HPDE6-E6E7 (cell line): ENCODE measurements around the gene DIPK1B.
"Not testable (repeated sequence)": the region's sequence is repeated elsewhere in the genome, so short reads cannot be mapped to it uniquely, and the experiment has no call there.

Source experiments
- DNase-seq: peaks from one replicate; pipeline ENCODE4 v3.0.0; 2011; ENCODE audit warnings: missing footprints; ENCODE audit errors: extremely low spot score

DIPK1B gene

GRCh38 chr9:136754059-136754572, 41.7 kb downstream of the DIPK1B start:
- DNase-seq, result no peak

DNA sequence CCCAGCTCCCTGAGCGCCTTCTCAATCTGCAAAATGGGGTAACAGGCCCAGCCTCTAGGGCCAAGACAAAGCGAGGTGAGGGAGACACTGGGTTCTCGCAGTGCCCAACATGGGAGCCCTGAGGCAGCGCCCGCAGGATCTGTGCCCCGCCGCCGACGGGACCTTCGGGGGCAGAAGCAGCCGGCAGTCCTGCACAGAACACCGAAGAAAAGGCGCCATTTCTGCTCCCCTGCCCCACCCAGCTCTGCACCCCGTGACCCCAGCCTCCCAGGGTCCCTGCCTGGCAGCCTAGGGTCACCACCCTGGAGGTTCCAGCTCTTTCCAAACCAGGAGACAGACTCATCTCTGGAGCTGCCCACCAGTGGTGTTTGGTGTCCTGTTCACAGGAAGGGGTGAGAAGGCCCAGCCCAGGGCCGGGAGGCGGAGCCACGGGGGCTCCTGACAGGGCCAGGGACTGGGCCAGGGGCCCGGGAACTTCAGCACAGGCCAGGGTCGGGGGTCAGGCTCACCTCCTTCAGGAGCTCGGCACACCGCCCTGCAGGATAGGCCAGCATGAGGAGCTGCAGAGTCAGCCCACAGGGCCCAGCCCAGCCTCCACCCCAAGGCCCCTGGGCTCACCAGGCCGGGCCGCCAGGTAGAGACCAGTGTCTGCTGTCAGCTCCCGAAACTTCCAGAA, 42.4 kb downstream of the DIPK1B start:
- DNase-seq, result no peak

DNA sequence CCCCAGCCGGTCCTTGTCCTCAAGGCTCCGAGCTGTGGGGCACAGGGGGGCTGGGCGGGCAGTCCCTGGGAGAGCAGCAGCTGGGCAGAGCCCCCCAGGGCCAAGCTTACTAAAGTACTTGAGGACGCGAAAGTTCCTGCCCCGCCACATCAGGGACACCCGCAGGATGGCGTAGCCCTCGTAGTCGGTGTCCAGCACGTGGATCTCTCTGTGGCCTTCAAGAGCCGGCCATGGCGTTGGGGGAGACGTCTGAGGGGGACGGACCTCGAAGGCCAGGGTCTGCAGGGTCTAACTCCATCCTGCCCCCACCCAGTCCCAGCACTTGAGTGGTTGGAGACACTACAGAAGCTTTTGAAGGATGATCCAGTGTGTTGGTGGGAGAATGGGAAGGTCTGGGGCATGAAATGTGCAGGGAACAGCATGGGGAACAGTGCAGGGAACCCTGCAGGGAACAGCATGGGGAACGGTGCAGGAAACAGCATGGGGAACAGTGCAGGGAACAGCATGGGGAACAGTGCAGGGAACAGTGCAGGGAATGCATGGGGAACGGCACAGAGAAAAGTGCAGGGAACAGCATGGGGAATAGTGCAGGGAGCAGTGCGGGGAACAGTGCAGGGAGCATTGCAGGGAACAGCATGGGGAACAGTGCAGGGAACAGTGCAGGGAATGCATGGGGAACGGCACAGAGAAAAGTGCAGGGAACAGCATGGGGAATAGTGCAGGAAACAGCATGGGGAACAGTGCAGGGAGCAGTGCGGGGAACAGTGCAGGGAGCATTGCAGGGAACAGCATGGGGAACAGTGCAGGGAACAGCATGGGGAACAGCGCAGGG, 43.1 kb downstream of the DIPK1B start:
- not testable (repeated sequence) for DNase-seq

DNA sequence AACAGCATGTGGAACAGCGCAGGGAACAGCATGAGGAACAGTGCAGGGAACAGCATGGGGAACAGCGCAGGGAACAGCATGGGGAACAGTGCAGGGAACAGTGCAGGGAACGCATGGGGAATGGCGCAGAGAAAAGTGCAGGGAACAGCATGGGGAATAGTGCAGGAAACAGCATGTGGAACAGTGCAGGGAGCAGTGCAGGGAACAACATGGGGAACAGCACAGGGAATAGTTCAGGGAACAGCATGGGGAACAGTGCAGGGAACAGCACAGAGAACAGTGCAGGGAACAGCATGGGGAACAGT, 43.7 kb downstream of the DIPK1B start:
- no peak for DNase-seq

GRCh38 chr9:136756836-136757235, 44.5 kb downstream of the DIPK1B start:
- no peak for DNase-seq

GRCh38 chr9:136757328-136757727, 45.0 kb downstream of the DIPK1B start:
- no peak for DNase-seq

DNA sequence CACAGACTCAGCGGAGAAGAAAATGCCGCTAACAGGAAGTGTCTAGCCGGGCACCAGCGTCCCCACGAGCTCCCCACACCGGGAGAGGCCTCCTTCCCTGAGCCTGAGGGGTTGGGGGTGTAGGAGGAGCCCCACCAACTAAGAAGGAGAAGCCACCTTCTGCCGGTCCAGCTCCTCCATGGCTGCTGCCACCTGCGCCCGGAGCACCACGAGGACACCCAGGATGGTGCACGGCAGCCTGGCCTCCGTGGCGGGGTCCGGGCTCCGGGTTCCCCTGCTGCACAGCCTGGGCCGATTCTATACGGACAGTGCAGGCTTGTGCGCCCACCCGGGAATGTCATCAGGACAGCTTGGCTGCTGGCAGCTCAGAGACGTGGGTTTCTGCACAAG, 45.4 kb downstream of the DIPK1B start:
- DNase-seq, result no peak

GRCh38 chr9:136759001-136759400, 46.6 kb downstream of the DIPK1B start:
- DNase-seq, result no peak

DNA sequence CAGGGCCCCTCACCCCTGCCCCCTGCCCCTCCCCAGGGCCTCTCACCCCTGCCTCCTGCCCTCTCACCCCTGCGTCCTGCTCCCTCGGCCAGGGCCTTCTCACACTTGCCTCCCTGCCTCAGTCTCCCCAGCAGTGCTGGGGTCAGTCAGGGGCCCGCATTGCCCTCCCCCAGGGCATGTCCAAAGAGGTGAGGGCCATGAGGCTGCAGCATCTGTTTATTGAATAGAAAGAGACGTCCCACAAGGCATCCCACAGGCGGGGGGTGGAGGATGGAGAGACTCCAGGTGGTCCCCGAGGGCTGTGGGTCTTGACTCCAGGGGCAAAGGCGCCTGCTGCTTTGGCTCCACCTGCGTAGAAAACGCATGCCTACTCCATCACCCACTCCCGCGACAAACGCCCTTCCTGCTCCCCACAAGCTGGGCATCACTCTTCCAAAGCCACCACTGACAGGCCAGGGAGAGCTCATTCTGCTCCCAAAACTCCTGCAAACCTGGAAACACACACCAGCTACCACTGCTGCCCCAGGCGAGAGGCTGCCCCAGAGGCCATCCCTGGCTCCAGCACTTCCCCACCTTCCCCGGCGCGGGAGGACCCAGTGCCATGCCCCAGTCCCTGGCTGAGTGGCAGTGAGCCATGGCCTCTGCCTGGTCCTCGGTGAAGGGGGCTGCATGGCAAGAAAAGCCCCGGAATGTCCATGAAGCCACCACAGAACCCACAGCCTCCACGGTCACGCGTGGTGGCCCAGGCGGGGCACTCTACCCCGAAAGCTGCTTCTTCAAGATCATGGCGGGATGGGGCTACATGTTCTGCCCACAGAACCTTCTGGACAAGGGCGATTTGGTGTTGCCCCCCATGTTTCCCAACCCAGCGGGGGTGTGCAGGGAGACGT, 47.3 kb downstream of the DIPK1B start:
- DNase-seq, result no peak

DNA sequence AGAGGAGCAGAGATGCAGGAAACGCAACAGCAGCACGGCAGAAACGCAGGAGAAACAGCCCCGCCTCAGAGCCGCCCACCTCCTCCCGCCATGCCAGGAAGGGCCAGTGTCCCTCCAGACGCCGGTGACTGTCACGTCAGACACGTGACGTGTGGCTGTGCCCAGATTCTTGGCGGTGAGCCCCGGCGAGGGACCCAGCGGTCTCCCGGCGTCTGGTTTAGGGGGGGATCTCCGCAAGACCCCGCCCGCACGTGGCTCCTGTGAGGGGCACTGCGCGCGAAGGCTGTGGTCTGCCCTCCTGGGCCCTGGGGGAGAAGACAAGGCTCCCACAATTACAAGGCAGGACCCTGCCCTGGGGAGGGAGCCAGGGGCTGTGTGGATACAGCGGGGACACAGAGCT, 48.1 kb downstream of the DIPK1B start:
- DNase-seq, result no peak

DNA sequence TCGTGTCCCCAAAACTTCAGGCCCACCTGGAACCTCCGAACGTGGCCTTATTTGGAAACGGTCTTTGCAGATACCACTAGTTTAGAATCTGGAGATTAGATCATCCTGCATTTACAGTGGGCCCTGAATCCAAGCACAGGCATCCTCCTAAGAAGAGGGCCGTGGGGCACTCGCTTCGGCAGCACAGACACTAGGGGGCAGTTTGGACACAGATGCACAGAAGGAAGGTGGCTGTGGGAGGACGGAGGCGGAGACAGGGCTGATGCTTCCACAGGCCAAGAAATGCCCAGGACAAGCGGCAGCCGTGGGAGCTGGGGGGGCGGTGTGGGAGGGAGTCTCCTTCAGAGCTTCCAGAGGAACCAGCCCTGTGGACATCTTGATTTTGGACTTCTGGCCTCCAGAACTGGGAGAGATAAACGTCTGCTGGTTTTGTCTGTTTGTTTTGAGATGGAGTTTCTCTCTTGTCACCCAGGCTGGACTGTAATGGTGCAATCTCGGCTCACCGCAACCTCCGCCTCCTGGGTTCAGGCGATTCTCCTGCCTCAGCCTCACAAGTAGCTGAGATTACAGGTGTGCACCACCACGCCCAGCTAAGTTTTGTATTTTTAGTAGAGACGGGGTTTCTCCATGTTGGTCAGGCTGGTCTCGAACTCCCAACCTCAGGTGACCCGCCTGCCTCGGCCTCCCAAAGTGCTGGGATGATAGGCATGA, 48.6 kb downstream of the DIPK1B start:
- not testable (repeated sequence) for DNase-seq

DNA sequence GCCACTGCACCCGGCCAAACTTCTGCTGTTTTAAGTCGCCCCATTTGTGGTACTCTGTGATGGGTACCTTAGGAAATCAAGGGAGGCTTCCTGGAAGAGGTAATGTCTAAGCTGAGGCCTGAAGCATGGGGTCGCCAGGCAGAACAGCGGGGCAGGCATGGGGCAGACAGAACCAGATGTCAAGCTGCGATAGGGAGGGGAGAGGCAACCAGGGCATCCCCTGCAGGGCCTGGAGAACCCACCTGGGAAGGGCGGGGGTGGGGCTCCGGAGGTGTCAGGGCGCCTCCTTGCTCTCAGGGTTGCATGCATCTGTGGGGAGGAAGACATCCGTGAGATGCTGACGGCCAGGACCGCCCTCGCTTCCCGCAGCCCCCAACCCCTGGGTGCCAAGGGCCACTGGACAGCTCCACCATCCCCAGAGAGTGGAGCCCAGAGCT, 49.2 kb downstream of the DIPK1B start:
- no peak for DNase-seq

GRCh38 chr9:136762221-136762691, 49.9 kb downstream of the DIPK1B start:
- DNase-seq, result no peak

DNA sequence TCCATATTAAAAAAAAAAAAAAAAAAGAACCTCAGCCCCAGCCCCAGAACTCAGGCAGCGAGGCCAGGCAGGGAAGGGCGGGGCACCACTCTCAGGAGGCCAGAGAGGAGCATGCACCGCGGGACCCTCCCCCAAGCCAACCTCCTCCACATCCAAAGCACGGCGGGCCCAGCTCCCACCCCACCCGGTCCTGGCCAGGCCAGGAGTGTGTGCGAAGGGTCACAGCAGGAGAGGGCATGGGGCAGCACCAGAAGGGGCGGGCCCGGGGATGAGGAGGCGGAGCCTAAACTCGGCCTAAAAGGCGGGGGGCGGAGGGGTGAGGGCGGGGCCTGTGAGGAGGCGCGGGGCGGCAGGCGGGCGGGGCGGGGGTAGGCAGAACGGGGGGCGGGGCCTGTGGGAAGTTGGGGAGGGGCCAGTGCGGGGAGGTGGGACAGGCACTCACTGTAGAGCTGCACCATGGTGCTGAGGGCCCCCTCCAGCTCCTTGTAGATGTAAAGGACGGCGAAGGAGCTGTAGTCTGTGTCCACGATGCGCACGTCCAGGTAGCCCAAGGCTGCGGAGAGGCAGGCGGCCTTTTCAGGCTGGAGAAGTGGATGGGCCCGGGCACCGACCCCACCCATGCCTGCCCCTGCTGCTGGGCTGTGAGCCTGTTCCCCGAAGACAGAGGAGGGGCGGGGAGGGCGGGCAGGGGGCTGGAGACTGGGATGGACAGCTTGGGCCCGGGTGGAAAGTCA, 50.7 kb downstream of the DIPK1B start:
- DNase-seq, result no peak

DNA sequence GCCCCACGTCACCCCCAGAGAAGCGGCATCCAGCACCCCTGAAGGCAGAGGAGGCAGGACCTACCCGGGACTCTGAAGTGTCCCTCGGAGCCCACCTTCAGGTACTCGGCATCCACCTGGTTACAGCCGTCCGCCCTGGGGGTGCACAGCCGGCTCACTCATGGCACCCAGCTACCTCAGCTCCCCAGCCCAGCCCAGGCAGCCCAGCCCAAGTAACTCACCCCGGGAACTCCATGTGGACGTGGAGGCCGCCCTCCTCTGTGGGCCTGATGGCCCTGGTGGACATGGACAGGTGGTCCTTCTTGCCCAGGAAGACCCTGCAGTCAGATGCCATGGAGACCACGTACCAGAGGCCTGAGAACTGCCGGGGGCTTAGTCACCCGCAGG, 51.3 kb downstream of the DIPK1B start:
- no peak for DNase-seq

DNA sequence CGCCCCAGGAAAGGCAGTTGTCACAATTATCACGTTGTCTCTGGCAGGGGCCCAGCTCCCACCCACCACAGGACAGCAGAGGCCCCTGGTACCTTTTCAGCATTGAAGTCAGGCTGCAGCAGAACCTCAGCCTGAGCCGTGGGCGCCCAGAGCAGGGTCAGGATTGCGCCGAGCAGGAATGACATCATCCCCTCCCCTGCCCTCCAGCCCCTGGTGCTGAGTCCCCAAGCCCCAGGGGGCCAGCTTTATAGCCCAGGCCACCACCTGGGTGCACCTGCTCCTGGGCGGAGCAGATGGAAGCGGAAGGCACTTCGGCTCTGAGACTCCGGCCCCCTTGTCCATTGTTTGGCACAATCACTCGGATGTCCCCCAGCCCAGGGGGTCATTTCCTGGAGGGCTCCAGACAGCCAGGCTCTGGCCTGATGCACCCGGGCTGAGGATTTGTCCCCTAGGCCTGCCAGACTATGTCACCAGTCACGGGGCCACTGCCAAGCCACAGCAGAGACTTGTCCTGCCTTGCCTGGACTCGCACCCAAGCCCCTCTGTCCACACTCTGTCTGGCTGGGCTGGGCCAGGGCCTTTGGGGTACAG, 52.0 kb downstream of the DIPK1B start, which contains the start of gene LCN15:
TSS of gene LCN15 (minus strand) at position 218 of the 591 bp plus-strand sequence. CDS start at position 188, 30 bp downstream.
- DNase-seq, result no peak

GRCh38 chr9:136765041-136765440, 52.7 kb downstream of the DIPK1B start:
- DNase-seq, result no peak

DNA sequence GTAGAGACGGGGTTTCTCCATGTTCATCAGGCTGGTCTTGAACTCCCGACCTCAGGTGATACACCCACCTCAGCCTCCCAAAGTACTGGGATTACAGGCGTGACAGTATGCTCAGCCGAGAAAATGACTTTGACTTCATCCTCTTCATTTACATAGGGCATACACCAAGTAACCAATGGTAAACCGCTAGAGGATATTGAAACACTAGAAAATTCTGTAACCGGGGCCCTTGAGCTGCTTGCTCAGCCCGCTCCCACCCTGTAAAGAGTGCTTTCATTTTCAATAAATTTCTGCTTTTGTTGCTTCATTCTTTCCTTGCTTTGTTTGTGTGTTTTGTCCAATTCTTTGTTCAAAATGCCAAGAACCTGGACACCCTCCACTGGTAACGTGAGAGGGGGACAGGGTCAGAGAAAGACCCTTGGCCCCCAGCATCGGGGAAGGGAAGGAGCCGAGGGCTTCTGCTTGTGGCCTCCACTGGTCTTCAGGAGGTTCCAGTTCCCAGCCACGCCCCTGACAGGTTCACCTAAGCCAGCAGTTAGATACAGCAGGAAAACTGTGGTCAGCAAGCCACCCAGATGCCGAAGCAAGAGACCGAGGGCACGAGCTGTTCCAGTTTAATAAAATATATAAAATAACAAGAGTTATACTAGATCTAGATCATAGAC, 53.5 kb downstream of the DIPK1B start:
- not testable (repeated sequence) for DNase-seq

GRCh38 chr9:136766410-136767120, 54.2 kb downstream of the DIPK1B start:
- not testable (repeated sequence) for DNase-seq
